GM12892 (cell line): Measurements from ENCODE around the gene ARHGAP24.

ENCODE experiments used
- POLR2A ChIP-seq: IDR thresholded peaks from 2 replicates; pipeline ENCODE4 v1.6.1; 2011; ENCODE audit warnings: low read depth, low read length, control low read depth
- POLR2AphosphoS5 ChIP-seq: IDR thresholded peaks from 2 replicates; pipeline ENCODE4 v1.6.1; 2011; ENCODE audit warnings: low read depth, low read length, control low read depth

- TF ChIP-seq POLR2A = no peak
- no peak for TF ChIP-seq POLR2AphosphoS5
These were observed 308.9 kb downstream of the ARHGAP24 start for GRCh38 chr4:85783900-85784299.
